K562 (cell line): ENCODE results near the gene SEC23IP. TPM values are rescaled to one million over a fixed set of nuclear protein-coding genes. Genes with fewer than 3 reads are reported as not detected.
"Not testable (repeated sequence)": the region's sequence is repeated elsewhere in the genome, so short reads cannot be mapped to it uniquely, and the experiment has no call there.

Source experiments
- ATAC-seq: fragments of 200-7000 bp; cut with Tn5 transposase; 3 replicates; pipeline ENCODE4 v1.9.1; 2020; ENCODE audit warnings: moderate library complexity
- BruUV-seq: library from RNA; stranded (reverse); fragments of 400-500 nt; replicated peaks from 2 replicates; lab custom pipeline; 2021; lab: Mats Ljungman, UMichigan
- CTCF ChIA-PET: fragments of 300-600 bp; formaldehyde crosslinking; extraction: SDS; loops from one replicate; lab custom pipeline; 2021; ENCODE audit warnings: low intra/inter-chr PET ratio; lab: Yijun Ruan, JAX
- POLR2A ChIA-PET: fragments of 300-600, 350-650 bp; sonication (Branson Sonifier 250); formaldehyde crosslinking; extraction: SDS; loops from one replicate; lab custom pipeline; 2021; ENCODE audit warnings: antibody characterized with exemption, inconsistent platforms; lab: Yijun Ruan, JAX
- DNase-seq, 4 experiments: peaks; one replicate each; pipeline versions ENCODE4 v3.0.0 to v3.0.0-alpha.2; 2011 to 2018; ENCODE audit warnings: low spot score in 3 of 4, mixed read lengths in 3 of 4; ENCODE audit errors: extremely low read depth in 1 of 4
- FAIRE-seq: peaks from 2 replicates; lab custom pipeline; 2011; peaks lifted over from hg19 to GRCh38; lab: Jason Lieb, UNC
- H2AFZ ChIP-seq: 2 replicates; pipeline ENCODE4 v1.6.0; 2011; ENCODE audit warnings: low read depth, low read length, control low read depth, inconsistent platforms
- H3K27ac ChIP-seq: fragments of 200-600 bp; 3 replicates; pipeline ENCODE4 v1.8.0; 2011; ENCODE audit warnings: low read depth, mild to moderate bottlenecking, control low read depth, inconsistent platforms, low read length, moderate library complexity, mixed read lengths; ENCODE audit errors: extremely low read depth
- H3K27me3 ChIP-seq, 2 experiments: fragments of 300-600 bp in 1 of 2; 2 replicates in 1 of 2; 3 replicates in 1 of 2; pipeline versions ENCODE4 v1.6.0 to v1.8.0; 2011; ENCODE audit warnings: inconsistent platforms in 2 of 2, low read length in 2 of 2, mild to moderate bottlenecking in 1 of 2, mixed read lengths in 1 of 2, moderate library complexity in 1 of 2; ENCODE audit not compliant: control insufficient read depth in 2 of 2, insufficient read depth in 2 of 2
- H3K36me3 ChIP-seq: fragments of 300-600 bp; 3 replicates; pipeline ENCODE4 v1.8.0; 2011; ENCODE audit warnings: mild to moderate bottlenecking, low read length, inconsistent platforms; ENCODE audit not compliant: control insufficient read depth, insufficient read depth
- H3K4me1 ChIP-seq, 2 experiments: fragments of 200-600 bp in 1 of 2; replicated peaks in 1 of 2; 2 replicates in 1 of 2; 3 replicates in 1 of 2; pipeline versions ENCODE4 v1.5.1 to v1.8.0; 2011; ENCODE audit warnings: inconsistent platforms in 2 of 2, low read length in 2 of 2, mild to moderate bottlenecking in 1 of 2, mixed read lengths in 1 of 2, moderate library complexity in 1 of 2; ENCODE audit not compliant: control insufficient read depth in 2 of 2, insufficient read depth in 2 of 2
- H3K4me2 ChIP-seq: 2 replicates; pipeline ENCODE4 v1.6.1; 2011; ENCODE audit warnings: low read length, control low read depth, inconsistent platforms, mixed read lengths; ENCODE audit not compliant: insufficient read depth
- H3K4me3 ChIP-seq: fragments of 200-600 bp; sonication (generic), shearing (Covaris generic); 2 replicates; pipeline ENCODE4 v1.5.1; 2016; ENCODE audit warnings: control low read depth, inconsistent platforms
- H3K79me2 ChIP-seq: fragments of 200-600 bp; 3 replicates; pipeline ENCODE4 v1.8.0; 2011; ENCODE audit warnings: low read length, inconsistent platforms; ENCODE audit not compliant: control insufficient read depth, insufficient read depth
- H3K9ac ChIP-seq, 2 experiments: 2 replicates each; pipeline versions ENCODE4 v1.6.0 to v1.6.1; 2011; ENCODE audit warnings: low read depth in 2 of 2, low read length in 2 of 2, control low read depth in 1 of 2, inconsistent platforms in 1 of 2, mild to moderate bottlenecking in 1 of 2, mixed read lengths in 1 of 2; ENCODE audit not compliant: insufficient read depth in 1 of 2
- H3K9me1 ChIP-seq: one replicate; pipeline ENCODE4 v1.6.0; 2011; ENCODE audit warnings: inconsistent platforms, mild to moderate bottlenecking, low read length, moderate library complexity; ENCODE audit not compliant: control insufficient read depth, insufficient read depth
- H3K9me3 ChIP-seq: replicated peaks from 2 replicates; pipeline ENCODE4 v1.5.1; 2011; ENCODE audit warnings: low read depth, low read length, inconsistent platforms; ENCODE audit not compliant: control insufficient read depth, insufficient read depth
- H4K20me1 ChIP-seq: replicated peaks from 2 replicates; pipeline ENCODE4 v1.6.1; 2011; ENCODE audit warnings: low read length, inconsistent platforms, mixed read lengths; ENCODE audit not compliant: control insufficient read depth, insufficient read depth
- ASH1L ChIP-seq: fragments of 450-650 bp; IDR thresholded peaks from 2 replicates; pipeline ENCODE4 v1.6.1; 2018; ENCODE audit warnings: borderline replicate concordance, mild to moderate bottlenecking, low read depth; ENCODE audit not compliant: partially characterized antibody
- C11orf30 ChIP-seq: fragments of 450-650 bp; IDR thresholded peaks from 2 replicates; pipeline ENCODE4 v1.6.1; 2016; ENCODE audit warnings: low read depth, mild to moderate bottlenecking
- CC2D1A ChIP-seq: fragments of 450-650 bp; IDR thresholded peaks from 2 replicates; pipeline ENCODE4 v1.6.1; 2017; ENCODE audit warnings: mild to moderate bottlenecking
- NFYB ChIP-seq: IDR thresholded peaks from 2 replicates; pipeline ENCODE4 v1.6.1; 2011; ENCODE audit warnings: mild to moderate bottlenecking, moderate library complexity; ENCODE audit not compliant: insufficient read length; ENCODE audit errors: extremely low read depth
- ZNF316 ChIP-seq: fragments of 450-650 bp; IDR thresholded peaks from 2 replicates; pipeline ENCODE4 v1.6.1; 2016
- WGBS: fragments of 100-300 bp; shearing (Covaris generic); methylation state at CpG from one replicate; pipeline ENCODE4 v1.1.6; 2016; ENCODE audit warnings: low coverage, mixed read lengths; ENCODE audit not compliant: insufficient coverage; ENCODE audit errors: missing lambda C conversion rate; 5-methylcytosine and 5-hydroxymethylcytosine counted together
- in situ Hi-C: fragments of 300-500 bp; cut with MboI; formaldehyde crosslinking; loops from 4 replicates; pipeline ENCODE4 v1.15.0; 2018; ENCODE audit warnings: inconsistent platforms, mixed read lengths
- intact Hi-C: fragments of 100-400 bp; cut with micrococcal nuclease; formaldehyde crosslinking; loops from 2 replicates; pipeline ENCODE4 v1.14.2; 2022
- polyA plus RNA-seq, 8 experiments: library from polyadenylated mRNA; depleted of rRNA in 4 of 8; stranded (reverse) in 5 of 8; unstranded in 3 of 8; fragments of >200 nt; fragmentation: Nextera tagmentation in 2 of 8; fragmentation: Illumina TruSeq in 1 of 8; extraction: Ambion mirVana in 2 of 8; extraction: Trizol in 1 of 8; gene quantifications; 2 replicates each; pipeline versions ENCODE4 v1.2.1 to v1.2.3, GENCODE V29; 2011 to 2014; ENCODE audit warnings: inconsistent platforms in 1 of 8, missing spikeins in 1 of 8
- total RNA-seq, 7 experiments: library from RNA; depleted of rRNA in 6 of 7; stranded (reverse); fragments of >200 nt in 6 of 7; fragmentation: Illumina TruSeq in 2 of 7; extraction: Trizol in 2 of 7; gene quantifications; 2 replicates each; pipeline versions ENCODE4 v1.2.1 to v1.2.3, GENCODE V29; 2011 to 2021; ENCODE audit warnings: low replicate concordance in 1 of 7

SEC23IP gene
- total and polyA plus RNA-seq, 9 of the 15 experiments (the other 6 are each of a cell fraction or from before 2014, with no cell fraction given): 15.8 to 38.4 (median 22.5) TPM

DNA sequence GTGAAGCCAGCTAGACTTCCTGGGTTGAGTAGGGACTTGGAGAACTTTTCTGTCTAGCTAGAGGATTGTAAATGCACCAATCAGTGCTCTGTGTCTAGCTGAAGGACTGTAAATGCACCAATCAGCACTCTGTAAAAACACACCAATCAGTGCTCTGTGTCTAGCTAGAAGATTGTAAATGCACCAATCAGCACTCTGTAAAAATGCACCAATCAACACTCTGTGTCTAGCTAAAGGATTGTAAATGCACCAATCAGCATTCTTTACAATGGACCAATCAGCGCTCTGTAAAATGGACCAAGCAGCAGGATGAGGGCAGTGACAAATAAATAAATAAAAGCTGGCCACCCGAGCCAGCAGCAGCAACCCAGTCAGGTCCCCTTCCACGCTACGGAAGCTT is 2.2 kb upstream of the SEC23IP start:
- CTCF ChIA-PET, H4K20me1 ChIP-seq, ATAC-seq, FAIRE-seq, H3K9me1 ChIP-seq, H3K4me2 ChIP-seq, in situ Hi-C loops, H3K4me1 ChIP-seq, H2AFZ ChIP-seq, H3K4me3 ChIP-seq, H3K27ac ChIP-seq, H3K9me3 ChIP-seq, H3K27me3 ChIP-seq, POLR2A ChIA-PET, H3K9ac ChIP-seq, BruUV-seq, DNase-seq, intact Hi-C loops: not testable (repeated sequence)
- peak; percentile 65 for TF ChIP-seq ZNF316
- peak; percentile 77 for TF ChIP-seq ASH1L
- TF ChIP-seq C11orf30: peak; percentile 35
- TF ChIP-seq NFYB: peak; percentile 65
- TF ChIP-seq CC2D1A: 0 out of 2 replicates have a peak, but pooled peaks have one; percentile 33
- 90% methylated on average over 4 of the region's 4 CpGs for WGBS
- peaks cover 32% of the 10 kb centered on the region for H3K79me2 ChIP-seq
- peaks cover 14% of the 10 kb centered on the region for H3K36me3 ChIP-seq

DNA sequence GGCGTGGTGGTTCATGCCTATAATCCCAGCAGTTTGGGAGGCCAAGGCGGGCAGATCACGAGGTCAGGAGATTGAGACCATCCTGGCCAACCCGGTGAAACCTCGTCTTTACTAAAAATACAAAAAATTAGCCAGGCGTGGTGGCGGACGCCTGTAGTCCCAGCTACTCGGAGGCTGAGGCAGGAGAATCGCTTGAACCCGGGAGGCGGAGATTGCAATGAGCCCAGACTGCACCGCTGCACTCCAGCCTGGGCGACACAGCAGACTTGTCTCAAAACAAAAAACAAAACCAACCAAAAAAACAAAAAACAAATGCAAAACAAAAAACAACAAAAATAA is 712 bp upstream of the SEC23IP start:
- H3K9me3 ChIP-seq, in situ Hi-C loops, H4K20me1 ChIP-seq, BruUV-seq, H3K27me3 ChIP-seq, FAIRE-seq, H3K9me1 ChIP-seq, CTCF ChIA-PET, ATAC-seq, DNase-seq: not testable (repeated sequence)
- Histone ChIP-seq H3K27ac (peak overlapping the region; percentile 73; the same call in 2 of the 3 replicates), H3K4me1 (peaks cover 0 to 14% of the 10 kb centered on the region in 2 experiments; a peak in 3 of 5 replicates), H3K4me2 (peak overlapping the region; percentile 93), H3K4me3 (peak overlapping the region; percentile 67; the same call in 1 of the 2 replicates), H3K36me3 (peaks cover 24% of the 10 kb centered on the region), H3K79me2 (peaks cover 47% of the 10 kb centered on the region), H2AFZ (peak overlapping the region; percentile 98), H3K9ac (peak overlapping the region; percentile 91 to 94; a peak in 3 of 4 replicates)
- intact Hi-C loops: loop anchor here (2.0 kb wide), 1 partner anchor 19 kb away; the partner anchor contains the start of gene MCMBP
- POLR2A ChIA-PET: interaction anchor here (1.0 to 1.3 kb wide), 3 partner anchors 11 to 149 kb away, joined by 3 to 9 read pairs (median 4); partner anchors contain the start of gene MCMBP
- WGBS: 32% methylated on average over 8 of the region's 14 CpGs
